HG02840 (cell line): ENCODE measurements around the gene TEKTIP1.

ENCODE experiments used
- ATAC-seq: cut with Tn5 transposase; IDR thresholded peaks from one replicate; pipeline ENCODE4 v1.9.1; 2021; ENCODE audit warnings: mild to moderate bottlenecking, moderate library complexity, moderate number of reproducible peaks; ENCODE audit not compliant: unreplicated experiment, low FRiP score

The TEKTIP1 gene

DNA sequence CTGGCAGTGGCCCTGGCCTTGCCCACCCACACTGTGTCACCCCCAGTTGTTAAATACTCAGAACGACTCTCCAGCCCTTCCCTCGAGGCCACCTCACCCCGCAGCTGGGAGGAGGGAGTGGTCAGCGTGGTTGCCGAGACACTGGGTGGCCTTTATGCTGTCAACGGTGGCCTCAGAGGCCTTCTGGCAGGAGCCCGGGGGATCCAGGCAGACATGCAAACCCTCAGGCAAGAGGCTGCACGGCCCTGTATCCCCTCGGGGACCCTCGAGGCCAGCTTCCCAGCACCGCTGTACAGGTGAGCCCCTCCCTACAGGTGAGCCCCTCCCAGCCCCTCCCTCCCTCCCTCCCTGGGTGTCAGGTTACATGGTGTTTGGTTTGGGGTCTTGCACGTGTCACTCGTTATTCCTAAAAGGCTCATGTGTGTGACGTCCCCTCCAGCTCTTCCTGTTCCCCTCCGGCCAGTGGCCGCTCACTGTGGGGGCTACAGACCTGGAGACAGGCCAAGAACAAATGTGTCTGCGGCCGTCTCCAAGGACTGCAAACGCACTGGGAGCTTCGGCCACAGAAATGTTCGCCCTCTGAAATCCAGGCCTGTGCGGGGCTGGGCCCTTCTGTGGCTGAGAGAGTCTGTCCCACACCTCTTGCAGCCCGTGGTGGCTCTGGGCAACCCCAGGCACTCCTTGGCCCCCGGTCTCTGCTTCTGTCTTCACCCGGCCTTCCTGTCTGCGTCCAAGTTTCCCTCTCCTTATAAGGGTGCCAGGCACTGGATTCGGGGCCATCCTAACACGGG is at the start of gene TEKTIP1:
Gene TEKTIP1, plus strand, starts transcription at position 210 of the 791 bp plus-strand sequence. Its CDS starts 4 bp downstream, at position 214.
- no peak for ATAC-seq

DNA sequence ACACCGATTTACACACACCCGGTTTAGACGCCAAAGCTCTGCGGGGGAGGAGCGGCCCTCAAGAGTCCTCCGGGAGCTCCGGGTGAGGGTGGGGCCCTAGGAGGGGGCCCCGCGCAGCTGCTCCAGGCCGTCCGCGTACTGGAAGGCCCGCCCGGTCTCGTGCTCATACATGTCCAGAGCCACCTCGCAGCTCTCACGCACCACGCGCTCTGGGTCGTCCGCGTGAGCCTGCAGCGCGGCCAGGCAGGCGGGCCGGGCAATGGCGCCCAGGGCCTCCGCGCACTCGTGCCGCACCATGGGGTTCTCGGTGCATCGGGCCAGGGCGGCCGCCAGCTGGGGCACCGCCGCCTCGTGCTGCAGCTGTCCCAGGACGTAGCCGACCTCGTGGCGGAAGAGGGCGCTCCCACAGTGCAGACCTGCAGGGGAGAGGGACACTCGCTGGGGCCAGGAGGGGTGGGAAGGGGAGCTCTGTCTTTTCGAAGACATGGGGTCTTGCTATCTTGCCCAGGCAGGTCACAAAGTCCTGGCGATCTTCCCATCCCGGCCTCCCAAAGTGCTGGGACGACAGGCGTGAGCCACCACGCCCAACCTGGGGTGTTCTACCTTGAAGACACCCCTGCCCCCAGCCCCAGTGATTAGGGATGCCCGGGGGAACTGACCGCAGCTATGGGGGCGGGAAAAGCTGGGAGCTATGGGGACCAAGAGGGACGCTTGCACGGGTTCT is 47.4 kb upstream of the TEKTIP1 start:
- ATAC-seq = no peak

DNA sequence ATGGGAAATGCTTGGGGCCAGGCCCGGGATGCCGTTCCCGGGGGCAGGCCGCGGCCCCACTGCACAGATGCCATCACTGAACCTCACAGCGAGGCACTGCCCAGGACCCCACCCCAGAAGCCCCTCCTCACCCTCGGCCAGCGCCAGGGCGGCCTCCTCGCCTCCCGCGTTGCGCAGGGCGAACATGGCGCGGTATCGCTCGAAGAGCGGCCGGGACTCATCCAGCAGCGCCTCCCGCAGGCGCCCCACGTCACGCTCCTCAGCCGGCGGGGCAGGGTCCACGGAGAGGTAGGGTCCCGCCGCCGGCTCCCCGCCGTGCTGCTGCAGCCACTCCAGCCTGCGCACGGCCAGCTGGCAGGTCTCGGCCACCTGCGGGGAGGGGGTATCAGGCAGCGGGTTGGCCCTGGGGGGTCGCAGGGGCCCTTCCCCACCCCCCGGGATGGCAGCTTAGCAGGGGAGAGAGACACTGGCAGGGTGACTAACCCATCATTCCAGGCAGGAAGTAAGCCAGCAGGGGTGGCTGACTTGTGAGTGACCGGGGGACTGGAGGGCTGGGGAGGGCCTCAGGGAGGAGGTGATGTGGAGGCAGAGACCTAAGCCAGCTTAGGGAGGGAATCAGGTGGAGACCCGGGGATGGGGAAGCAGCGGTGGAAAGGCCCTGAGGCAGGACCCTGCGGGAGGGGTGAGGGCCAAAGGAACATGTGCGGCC is 46.7 kb upstream of the TEKTIP1 start:
- ATAC-seq = no peak

DNA sequence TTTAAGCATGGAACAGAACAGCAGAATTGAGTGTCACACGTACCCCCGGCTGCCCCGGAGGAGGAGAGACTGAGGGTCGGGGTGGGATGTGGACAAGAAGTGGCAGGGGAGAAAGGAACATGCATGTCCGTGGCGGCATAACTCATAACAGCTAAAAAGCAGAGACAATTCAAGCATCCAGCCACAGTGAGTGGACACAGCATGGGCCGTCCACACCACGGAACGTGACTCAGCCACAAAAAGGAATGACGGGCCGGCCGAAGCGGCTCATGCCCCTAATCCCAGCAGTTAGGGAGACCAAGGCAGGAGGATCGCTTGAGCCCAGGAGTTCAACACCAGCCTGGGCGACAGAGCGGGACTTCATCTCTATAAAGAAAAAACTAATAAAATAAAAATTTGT is 46.1 kb upstream of the TEKTIP1 start:
- ATAC-seq = no peak

DNA sequence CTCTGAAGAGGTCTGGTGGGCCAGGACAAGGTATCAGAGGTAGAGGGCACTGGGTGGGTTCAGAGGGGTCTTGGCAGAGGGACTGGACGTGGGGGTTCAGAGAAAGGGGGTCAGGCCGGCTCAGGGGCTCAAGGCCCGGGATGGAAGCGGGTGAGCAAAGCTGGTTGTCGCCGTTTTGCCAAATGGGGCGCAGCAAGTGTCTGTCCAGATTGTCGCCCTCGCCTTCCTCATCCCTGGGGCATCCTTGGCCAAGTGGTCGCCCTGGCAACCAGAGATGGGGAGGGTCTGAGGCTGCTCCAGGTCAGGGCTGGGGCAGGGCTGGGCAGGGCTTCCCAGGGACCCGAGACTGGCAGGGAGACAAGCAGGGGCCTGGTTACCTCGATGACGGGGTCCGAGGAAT is 45.3 kb upstream of the TEKTIP1 start:
- no peak for ATAC-seq

DNA sequence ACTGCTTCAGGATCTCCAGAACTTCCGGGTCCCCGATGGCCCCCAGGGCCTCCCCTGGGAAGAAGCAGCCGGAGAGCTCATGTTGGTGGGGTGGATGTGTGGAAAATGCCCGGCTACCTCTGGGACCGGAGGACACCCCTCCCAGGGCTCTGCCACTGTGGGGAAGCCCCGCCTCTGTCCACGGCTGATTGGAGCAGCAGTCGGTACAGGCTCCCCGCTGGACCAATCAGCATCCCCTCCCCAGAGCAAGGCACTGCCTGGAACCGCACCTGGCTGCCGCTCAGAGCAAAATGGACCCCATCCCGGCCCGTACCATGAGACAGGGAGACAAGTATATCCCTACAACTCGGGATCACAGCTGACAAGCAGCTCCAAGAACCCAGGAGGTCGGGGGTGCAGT is 44.9 kb upstream of the TEKTIP1 start:
- no peak for ATAC-seq

DNA sequence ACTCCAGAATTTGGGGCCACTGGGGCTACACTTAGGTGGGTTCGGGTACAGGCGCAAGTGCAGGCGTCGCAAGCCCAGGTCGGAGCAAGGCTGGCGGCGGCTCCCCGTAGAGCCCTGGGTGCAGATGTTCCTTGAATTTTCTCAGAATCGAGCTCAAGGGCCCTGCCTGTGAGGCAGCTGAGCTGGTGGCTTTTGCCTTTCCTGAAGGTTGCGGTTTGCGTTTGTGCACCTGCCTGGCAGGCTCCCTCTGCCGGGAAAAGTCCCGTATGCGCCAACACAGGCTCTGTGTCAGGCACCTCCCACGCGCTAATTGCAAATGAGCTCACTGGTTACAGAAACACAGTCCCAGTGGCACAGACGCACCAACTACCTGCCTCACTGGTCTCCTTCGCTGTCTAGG is 44.4 kb upstream of the TEKTIP1 start:
- ATAC-seq = no peak

DNA sequence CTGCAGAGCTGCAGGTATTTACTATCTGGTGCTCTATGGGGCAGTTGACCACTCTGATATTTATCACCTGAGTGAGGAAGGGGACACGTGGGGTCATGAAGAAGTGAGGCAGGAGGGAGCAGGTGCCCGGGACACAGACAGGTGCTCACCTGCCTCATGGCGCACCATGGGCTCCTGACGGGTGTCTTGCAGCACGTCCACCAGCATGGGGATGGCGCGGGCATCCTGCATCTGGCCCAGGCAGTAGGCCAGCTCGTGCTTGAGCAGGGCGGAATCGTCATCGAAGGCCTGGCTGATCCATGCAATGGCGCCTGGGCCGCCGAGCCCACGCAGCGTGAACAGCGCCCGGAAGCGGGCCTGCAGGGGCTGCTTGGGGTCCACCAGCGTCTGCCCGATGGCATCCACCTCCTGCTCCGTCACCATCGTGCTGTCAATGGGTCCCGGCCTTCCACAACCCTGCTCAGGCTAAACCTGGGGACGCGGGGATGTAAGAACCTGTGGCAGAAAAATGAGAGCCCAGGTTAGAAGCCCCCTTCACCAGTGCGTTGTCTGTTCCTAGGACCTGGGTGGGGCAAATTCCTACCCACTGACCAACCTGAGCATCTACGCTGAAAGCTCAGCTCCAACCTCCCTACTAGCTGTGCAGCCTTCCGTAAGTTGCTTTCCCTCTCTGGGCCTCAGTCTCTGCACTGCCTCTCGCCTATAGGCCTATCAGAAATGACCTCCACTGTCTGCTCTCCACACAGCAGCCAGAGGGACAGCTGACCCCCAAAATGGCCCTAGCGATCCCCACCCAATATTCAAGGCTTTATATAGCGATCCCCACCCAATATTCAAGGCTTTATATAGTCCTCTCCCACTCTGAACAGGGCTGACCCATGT is 42.3 kb upstream of the TEKTIP1 start:
- no peak for ATAC-seq

DNA sequence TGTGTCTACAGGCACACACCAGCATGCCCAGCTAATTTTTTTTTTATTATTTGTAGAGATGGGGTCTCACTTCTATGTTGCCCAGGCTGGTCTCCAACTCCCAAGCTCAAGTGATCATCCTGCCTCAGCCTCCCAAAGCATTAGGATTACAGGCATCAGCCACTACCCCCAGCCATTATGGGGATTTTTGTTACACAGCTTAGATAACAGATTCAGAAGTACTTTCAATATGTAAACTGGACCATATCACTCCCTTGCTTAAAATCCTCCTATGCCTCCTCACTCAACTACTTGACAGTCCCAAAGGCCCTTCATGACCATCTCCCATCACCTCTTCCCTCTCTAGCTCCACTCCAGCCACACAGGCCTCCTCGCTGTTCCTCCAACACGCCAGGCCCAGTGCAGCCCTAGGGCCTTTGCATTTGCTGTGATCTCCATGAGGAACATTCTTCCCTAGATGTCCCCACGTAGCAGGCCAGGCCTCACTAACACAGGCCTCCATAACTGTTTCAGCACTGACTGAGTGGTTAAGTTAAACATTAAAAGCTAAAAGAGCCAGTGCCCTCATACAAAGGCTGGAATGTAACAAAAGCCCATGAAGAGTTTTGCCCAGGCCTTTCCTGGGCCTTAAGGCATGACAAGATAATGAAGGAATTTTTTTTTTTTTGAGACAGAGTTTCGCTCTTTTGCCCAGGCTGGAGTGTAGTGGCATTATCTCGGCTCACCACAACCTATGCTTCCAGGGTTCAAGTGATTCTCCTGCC is 41.0 kb upstream of the TEKTIP1 start:
- no peak for ATAC-seq

DNA sequence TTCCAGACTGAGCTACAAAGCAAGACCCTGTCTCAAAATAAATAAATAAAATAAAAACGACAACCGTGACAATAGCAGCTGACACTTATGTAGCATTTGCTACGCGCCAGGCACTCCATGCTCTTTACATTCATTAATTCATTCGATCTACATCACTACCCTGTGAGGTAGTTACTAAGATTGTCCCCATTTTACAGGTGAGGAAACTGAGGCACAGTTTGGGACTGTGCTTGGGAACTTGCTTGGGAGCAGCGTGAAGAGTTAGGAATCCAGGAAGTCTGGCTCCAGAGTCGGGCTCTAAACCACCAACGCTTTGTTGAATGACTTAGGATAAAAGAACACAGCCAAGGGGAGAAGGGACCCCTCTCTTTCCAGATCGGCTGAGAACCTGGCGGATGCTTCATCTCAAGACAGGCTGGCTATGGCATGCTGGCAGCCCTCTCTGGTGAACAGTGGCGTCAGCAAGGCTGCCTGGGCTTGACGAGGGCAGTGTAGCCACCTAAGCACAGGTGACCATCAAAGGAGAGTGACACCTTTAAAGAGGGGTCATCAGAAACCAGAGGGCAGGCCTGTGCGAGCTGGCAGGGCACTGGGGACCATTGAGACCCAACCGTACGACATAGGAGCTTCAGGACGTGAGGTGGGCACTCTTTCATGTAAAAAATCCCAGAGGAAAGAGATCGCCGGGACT is 39.1 kb upstream of the TEKTIP1 start:
- no peak for ATAC-seq

DNA sequence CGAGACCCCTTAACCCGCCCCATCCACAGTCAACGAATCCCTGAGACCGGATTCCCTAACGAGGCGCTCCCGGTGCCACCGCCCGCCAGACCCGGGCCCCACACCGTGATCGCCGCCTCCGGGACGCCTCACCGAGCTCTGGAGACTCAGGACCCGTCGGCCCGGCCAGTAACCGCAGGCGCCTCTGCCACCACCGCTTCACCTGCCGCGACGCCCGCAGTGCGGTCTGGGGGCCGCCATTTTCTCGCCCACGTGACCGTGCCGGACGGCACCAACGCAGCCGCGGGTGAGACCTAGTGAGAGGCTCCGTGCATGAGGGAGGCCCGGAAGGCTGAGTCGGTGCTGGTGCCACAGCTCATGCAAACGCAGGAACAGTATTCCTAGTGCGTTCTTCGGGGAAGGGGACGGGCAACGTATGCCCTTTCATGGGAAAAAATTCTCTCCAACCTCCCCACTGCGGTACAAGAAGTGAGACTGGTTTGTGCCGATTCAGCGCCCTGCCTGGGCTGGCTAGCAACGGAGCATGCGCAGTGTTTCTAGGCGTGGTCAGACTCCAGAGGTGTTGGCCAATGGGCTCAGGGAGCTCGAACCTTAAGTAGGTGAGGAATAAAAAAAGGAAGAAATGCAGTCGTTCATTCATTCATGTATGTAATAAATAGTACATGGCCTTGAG is 38.4 kb upstream of the TEKTIP1 start, which contains the start of gene DOHH:
Gene DOHH, minus strand, starts transcription at position 246 of the 673 bp plus-strand sequence. CDS start 3,860 bp downstream, outside the sequence.
- ATAC-seq = peak; percentile 81

DNA sequence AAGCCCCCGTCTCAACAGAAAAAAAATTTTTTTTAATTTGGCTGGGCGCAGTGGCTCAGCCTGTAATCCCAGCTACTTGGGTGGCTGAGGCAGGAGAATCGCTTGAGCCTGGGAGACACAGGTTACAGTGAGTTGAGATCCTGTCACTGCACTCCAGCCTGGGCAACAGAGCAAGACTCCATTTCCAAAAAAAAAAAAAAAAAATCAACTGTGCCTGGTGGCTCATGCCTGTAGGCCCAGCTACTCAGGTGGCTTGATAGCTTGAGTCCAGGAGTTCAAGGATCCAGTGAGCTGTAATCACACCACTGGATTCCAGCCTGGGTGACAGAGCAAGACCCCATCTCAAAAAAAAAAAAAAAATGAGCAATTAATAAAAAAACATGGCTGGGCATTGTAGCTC is 37.2 kb upstream of the TEKTIP1 start:
- ATAC-seq = no peak

DNA sequence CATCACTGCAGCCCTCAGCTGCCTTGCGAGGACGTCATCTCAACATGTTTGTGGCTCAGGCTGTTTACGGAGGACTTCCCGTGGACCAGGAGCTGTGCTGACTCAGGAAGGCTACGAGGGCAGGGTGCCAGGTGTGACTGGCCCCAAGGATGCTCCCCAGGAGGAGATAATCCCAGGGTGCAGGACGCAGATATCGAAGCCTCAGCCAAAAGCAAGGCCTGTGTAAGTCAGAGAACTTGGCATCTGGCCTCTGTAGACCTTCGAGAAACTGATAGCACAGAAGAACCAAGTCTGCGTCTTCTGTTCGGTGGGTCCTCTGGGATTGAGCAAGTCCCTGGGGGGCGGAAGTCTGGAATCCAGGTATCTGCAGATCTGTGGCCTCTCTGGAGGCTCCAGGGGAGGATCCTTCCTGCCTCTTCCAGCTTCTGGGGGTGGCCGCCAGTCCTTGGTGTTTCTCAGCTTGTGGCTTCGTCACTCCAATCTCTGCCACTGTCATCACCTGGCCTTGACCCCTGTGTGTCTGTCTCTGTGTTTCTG is 35.9 kb upstream of the TEKTIP1 start:
- ATAC-seq = no peak

DNA sequence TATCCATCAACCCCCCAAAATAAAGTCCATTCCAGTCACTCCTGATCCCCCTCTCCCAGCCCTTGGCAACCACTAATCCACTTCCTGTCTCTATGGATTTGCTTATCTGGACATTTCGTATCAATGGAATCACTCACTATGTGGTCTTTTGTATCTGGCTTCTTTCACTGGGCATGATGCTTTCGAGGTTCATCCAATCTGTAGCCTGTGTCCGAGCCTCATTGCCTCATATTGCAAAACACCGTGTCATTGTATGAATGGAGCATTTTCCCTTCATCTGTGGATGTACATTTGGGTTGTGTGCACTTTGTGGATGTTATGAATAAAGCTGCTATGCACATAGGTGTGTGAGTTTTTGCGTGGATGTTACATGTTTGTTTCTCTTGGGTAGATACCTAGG is 34.2 kb upstream of the TEKTIP1 start:
- no peak for ATAC-seq

DNA sequence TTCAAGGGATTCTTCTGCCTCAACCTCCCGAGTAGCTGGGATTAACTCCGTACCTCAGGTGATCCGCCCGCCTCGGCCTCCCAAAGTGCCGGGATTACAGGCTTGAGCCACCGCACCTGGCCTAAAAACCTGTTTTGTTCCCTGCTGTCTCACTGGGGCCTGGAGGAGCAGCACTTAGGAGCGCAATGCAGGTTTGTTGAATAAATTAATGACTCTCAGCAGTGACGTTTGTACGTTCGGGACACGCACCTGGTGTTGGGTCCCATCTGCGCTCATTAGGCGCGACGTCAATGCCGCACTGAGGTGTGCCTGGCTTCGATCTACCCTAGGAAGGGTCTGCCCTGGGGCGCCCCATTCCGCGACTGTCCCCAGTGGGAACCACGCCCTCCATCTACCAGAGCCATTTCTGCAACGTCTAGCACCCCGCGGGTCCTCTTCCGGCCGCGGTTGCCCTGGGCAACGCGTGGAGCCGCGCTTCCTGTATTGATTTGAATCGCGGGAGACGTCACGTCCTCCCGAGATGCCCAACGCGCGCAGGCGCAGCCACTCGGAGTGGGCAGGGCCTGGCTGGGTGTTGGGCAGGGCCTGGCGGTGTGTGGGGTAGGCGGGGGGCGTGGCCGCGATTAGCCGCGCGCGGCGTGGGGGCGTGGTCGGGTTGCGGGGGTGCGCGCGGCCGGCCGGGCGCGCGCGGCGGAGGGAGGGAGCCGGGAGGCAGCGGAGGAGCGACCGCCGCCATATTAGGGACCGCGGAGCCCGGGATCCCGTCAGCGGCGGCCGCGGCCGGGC is 33.2 kb upstream of the TEKTIP1 start, which contains the start of gene FZR1:
Gene FZR1, plus strand, starts transcription at position 714 of the 786 bp plus-strand sequence. CDS start 16,679 bp downstream, outside the sequence.
- ATAC-seq = peak; percentile 87

DNA sequence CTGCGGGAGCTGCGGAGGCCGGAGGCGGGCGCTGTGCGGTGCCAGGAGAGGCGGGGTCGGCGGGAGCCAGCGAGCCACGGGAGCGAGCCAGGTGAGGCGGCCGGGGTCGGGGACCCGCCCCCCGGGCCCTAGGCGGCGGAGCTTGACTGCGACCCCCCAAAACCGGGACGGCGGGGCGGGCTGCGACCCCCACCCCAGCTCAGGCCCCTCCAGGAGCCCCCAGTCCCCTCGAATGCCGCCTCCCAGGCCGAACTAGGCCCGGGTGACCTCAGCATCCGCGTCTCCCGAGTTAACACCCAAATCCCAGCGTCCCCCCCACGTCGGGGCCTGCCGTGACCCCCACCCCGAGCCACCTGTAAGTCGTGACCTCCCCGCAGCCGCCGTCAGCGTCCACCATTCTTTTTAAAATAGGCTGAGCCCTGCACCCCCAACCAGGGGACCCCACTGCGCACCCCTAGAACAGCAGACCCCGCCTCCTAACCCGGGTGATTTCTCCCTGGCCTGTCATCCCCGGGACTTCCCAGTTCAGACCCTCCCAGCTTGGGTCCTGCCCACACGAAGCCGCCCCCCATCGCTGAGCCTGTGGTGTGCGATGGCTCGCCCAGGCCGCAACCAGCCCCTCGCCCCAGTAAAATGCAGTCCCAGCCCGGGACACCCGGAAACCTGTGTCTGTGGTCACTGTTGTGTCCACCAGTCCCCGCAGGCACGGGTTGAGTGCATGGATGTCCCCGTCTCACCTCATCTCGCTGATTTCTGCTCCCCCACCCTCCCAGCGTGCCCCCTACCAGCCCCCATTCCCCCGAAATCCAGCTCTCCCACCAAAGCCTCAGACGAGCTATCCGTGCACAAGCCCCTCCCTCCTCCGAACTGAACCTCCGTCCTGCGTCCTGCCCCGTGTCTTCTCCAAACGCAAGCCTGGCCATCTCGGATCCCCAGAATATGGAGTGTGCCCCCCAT is 32.3 kb upstream of the TEKTIP1 start:
- peak; percentile 43 for ATAC-seq
